T-helper 17 cell (primary cell): ENCODE results near the gene PIK3R5. TPM values are rescaled to one million over a fixed set of nuclear protein-coding genes. Genes with fewer than 3 reads are reported as not detected.

Experiments
- ATAC-seq: fragments of 150-1000 bp; cut with Tn5 transposase; 2 replicates; pipeline ENCODE4 v1.10.0; 2021; ENCODE audit warnings: mild to moderate bottlenecking, moderate library complexity
- DNase-seq, 3 donors: peaks; one replicate each; pipeline versions ENCODE4 v3.0.0 to v3.0.0-alpha.2; 2020 to 2021
- H3K9me3 ChIP-seq: one replicate; pipeline ENCODE4 v1.7.0; 2013; ENCODE audit warnings: low read length, mild to moderate bottlenecking; ENCODE audit not compliant: control insufficient read depth, poor library complexity, severe bottlenecking
- H3K27ac Mint-ChIP-seq: one replicate; pipeline ENCODE4 v1.8.0; 2022; ENCODE audit warnings: mild to moderate bottlenecking, moderate library complexity, mixed read lengths
- H3K27me3 Mint-ChIP-seq: one replicate; pipeline ENCODE4 v1.8.0; 2022; ENCODE audit warnings: mixed read lengths
- H3K36me3 Mint-ChIP-seq: one replicate; pipeline ENCODE4 v1.8.0; 2022; ENCODE audit warnings: low read depth, mixed read lengths
- H3K4me1 Mint-ChIP-seq: one replicate; pipeline ENCODE4 v1.8.0; 2022; ENCODE audit warnings: mild to moderate bottlenecking, mixed read lengths
- H3K4me3 Mint-ChIP-seq: one replicate; pipeline ENCODE4 v1.8.0; 2022; ENCODE audit warnings: mild to moderate bottlenecking, moderate library complexity, mixed read lengths
- total RNA-seq, 4 donors: library from RNA in 2 of 4; stranded (reverse) in 2 of 4; gene quantifications; one replicate each; pipeline ENCODE4 v1.2.3 and lab custom pipeline; 2022 to 2026

The PIK3R5 gene
- total RNA-seq, 2 donors from 2014 or later = 164 to 177 TPM

DNA sequence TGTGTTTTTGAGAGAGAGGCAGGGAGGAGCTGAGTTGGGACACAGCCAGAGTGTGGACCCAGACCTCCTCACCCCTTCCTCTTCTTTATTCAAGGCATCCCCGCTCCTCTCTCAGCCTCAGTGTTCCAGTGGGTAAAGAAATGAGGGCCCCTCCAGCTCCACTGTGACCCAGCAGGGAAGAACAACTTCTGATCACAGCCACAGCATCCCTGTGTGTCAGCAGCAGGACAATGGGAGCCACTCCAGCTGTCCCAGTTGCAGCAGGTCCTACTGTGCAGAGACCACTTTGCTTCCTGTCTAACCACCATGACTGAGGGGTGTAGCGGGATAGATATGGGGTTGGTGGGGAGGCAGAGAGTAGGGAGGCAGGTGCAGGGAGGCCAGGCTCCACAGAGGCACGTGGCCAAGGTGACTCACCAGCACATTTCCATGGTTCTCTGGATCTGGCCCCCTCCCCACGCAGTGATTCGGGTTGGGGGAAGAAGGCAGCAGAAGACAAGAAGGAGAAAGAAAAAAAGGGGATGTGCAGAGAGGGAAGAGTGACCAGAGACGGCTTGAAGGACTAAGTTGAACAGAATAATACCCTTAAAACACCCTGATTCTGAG is 24.5 kb downstream of the PIK3R5 start:
- no peaks in the 10 kb centered on the region for H3K27me3 Mint-ChIP-seq
- peak overlapping the region; percentile 92 for H3K4me3 Mint-ChIP-seq
- H3K9me3 ChIP-seq = no peaks in the 10 kb centered on the region
- ATAC-seq = peak; percentile 46
- peaks cover 65% of the 10 kb centered on the region for H3K4me1 Mint-ChIP-seq
- DNase-seq = no peak
- peak overlapping the region; percentile 91 for H3K27ac Mint-ChIP-seq
- H3K36me3 Mint-ChIP-seq = peaks cover 3% of the 10 kb centered on the region

DNA sequence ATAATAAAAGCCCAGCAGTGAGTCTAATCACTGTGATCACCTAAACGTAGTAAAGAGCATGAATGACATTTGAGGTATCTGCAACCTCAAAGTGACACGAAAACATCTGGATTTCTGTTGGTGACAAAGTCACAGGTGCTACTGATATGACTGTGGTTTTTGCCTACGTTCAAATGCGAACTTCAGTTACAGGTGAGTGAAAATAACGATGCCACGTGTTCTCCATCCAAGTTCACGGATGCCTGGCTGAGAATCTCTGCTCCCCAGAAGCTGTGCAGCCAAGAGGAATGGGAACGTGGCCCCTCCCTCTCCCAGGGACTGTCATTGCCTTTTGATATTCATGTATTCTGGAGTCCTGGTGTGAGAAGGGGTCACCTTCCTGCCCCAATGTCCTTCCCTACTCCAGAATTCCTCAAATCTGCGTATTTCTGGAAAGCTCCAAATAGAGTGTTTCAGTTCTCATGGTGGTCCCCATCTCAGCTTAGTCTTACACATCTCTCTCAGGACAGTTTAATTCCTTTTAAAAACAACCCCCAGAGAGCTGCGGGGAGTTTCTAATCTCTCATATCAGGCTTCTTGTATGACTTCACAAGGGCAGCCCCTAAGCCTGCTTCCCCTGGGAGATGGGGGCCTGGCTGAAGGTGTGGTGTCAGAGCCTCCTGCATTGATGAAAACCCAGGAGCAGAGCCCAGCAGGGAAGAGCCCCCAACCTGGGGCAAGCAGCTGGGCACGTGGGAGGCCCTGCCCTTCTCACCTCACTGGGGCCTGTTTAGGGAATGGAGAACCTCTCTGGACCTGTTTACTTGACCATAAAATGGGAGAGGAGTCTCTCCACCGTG is 25.8 kb downstream of the PIK3R5 start:
- ATAC-seq (peak; percentile 62), DNase-seq (no peak)
- no peaks in the 10 kb centered on the region for H3K27me3 Mint-ChIP-seq
- peaks cover 65% of the 10 kb centered on the region for H3K4me1 Mint-ChIP-seq
- H3K4me3 Mint-ChIP-seq = peak overlapping the region; percentile 82
- peak overlapping the region; percentile 91 for H3K27ac Mint-ChIP-seq
- H3K36me3 Mint-ChIP-seq = peaks cover 3% of the 10 kb centered on the region
- no peaks in the 10 kb centered on the region for H3K9me3 ChIP-seq

DNA sequence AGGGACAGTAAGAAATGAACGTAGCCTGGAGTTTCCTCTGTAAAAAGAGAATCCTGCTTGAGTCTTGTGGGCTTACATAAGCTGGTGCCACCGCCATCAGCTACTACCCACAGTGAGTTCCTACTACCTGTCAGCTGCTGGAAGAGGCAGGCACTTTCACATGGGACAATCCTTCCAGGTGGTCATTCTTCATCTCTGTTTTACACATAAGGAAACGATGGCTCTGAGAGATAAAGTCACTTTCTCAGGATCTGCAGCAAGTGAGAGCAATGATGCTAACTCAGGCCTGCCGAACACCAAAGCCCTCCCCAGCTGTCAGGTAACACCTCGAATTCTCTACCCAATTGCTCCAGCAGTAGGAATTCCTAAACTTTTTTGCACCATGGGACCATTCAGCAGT is 26.6 kb downstream of the PIK3R5 start:
- DNase-seq = no peak
- H3K27me3 Mint-ChIP-seq = no peaks in the 10 kb centered on the region

DNA sequence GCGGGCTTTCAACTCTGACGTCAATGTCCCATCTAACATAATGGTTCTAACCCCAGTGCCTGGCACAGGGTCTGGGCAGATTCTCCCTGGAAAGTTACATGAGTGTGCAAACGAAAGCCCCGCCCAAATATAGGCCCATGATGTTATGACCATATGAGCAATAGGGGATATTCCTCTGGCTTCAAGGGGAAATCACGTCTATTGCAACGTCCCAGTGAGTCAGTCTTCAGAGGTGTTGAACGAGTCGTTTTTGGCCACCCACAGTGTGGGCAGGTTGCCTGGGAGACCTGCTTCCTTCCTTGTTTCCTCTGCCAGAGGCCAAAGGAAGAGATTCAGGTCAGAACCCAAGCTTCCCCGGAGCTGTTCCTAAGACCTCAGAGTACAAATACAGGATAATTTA is 30.3 kb downstream of the PIK3R5 start:
- peak in 1 of 3 donors; percentile 42 for DNase-seq
- Mint-ChIP-seq H3K27ac (peak overlapping the region; percentile 91), H3K27me3 (no peaks in the 10 kb centered on the region), H3K36me3 (peaks cover 8% of the 10 kb centered on the region), H3K4me1 (peaks cover 52% of the 10 kb centered on the region), H3K4me3 (peak overlapping the region; percentile 2)
- ATAC-seq = peak; percentile 77
- no peaks in the 10 kb centered on the region for H3K9me3 ChIP-seq

More for the DNA sequence above, 26.6 kb downstream of the PIK3R5 start:
- Mint-ChIP-seq H3K27ac (peak overlapping the region; percentile 91), H3K36me3 (peaks cover 3% of the 10 kb centered on the region), H3K4me1 (peaks cover 68% of the 10 kb centered on the region), H3K4me3 (peak overlapping the region; percentile 82)
- no peak for ATAC-seq
- H3K9me3 ChIP-seq = no peaks in the 10 kb centered on the region

DNA sequence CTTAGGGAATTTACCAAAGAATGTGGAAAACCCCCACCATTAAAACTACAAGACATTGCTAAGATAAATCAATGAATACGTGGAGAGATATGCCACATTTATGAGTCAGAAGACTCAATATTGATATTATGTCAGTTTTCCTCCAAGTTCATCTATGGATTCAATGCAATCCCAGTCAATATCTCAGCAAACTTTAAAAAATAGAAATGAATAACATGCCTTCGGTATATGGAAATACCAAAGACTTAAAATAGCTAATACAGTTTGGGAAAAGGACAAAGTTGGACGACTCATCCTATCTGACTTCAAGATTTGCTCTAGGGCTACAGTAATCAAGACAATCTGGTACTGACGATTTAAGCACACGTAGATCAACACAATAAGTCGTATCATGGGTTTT is 31.2 kb downstream of the PIK3R5 start:
- Mint-ChIP-seq H3K36me3 (peaks cover 8% of the 10 kb centered on the region), H3K27me3 (no peaks in the 10 kb centered on the region), H3K4me3 (no peak overlapping the region), H3K27ac (peak overlapping the region; percentile 91), H3K4me1 (peaks cover 49% of the 10 kb centered on the region)
- DNase-seq (no peak), ATAC-seq (no peak)
- peaks cover 5% of the 10 kb centered on the region for H3K9me3 ChIP-seq

DNA sequence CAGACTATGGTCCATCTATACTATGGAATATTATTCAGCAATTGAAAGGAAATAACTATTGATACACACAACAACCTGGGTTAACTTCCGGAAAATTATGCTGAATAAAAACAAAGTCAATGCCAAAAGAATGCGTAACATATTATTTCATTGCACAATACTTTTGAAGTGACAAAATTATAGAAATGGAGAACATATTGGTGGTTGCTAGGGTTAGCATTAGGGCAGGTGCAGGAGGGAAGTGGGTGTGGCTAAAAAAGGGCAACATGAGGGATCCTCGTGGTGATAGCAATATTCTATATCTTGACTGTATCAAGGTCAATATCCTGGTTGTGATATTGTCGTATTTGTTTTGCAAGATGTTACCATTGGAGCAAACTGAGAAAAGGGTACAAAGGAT is 34.9 kb downstream of the PIK3R5 start:
- peaks cover 7% of the 10 kb centered on the region for H3K36me3 Mint-ChIP-seq
- peak overlapping the region; percentile 1 for H3K4me3 Mint-ChIP-seq
- H3K27ac Mint-ChIP-seq = no peak overlapping the region
- ATAC-seq (no peak), DNase-seq (no peak)
- peaks cover 18% of the 10 kb centered on the region for H3K9me3 ChIP-seq
- H3K4me1 Mint-ChIP-seq = peaks cover 26% of the 10 kb centered on the region
- no peaks in the 10 kb centered on the region for H3K27me3 Mint-ChIP-seq

DNA sequence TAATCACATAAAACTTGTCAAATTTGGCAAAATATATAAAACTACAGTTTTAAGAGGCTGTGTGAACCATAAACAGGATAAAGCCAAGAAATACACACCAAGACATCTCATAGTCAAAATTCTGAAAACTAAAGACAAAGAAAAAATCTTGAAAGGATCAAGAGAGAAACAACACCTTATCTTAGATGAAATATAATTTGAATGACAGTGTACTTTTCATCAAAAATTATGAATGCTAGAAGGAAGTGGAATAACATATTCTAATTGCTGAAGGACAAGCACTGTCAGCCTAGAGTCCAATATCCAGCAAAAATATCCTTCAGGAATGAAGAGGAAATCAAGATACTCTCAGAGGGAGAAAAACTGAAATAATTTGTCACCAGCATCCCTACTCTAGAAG is 37.2 kb downstream of the PIK3R5 start:
- Mint-ChIP-seq H3K4me3 (no peak overlapping the region), H3K36me3 (peaks cover 7% of the 10 kb centered on the region), H3K4me1 (peaks cover 14% of the 10 kb centered on the region), H3K27me3 (no peaks in the 10 kb centered on the region), H3K27ac (no peak overlapping the region)
- DNase-seq = no peak
- H3K9me3 ChIP-seq = peaks cover 18% of the 10 kb centered on the region
- ATAC-seq = no peak

DNA sequence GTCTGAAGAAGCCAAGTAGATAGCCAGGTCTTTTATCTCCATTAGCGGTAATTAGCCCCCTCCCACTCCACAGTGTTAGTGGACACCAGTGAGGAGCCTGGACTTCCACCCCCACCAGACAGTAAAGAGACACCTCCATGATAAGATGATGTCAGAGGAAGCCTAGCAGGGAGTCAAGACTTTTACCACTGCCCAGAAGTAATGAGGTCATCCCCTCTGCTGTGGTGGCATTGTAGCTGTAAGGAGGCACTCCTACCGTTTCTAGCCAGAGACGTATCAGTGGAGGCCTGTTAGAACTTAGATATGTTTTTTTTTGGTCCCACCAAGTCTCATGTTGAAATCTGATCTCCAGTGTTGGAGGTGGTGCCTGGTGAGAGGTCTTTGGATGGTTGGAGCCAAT is 38.1 kb downstream of the PIK3R5 start:
- H3K9me3 ChIP-seq = peaks cover 18% of the 10 kb centered on the region
- Mint-ChIP-seq H3K4me3 (no peak overlapping the region), H3K36me3 (peaks cover 9% of the 10 kb centered on the region), H3K4me1 (peaks cover 17% of the 10 kb centered on the region), H3K27ac (no peak overlapping the region), H3K27me3 (no peaks in the 10 kb centered on the region)
- no peak for DNase-seq
- no peak for ATAC-seq

DNA sequence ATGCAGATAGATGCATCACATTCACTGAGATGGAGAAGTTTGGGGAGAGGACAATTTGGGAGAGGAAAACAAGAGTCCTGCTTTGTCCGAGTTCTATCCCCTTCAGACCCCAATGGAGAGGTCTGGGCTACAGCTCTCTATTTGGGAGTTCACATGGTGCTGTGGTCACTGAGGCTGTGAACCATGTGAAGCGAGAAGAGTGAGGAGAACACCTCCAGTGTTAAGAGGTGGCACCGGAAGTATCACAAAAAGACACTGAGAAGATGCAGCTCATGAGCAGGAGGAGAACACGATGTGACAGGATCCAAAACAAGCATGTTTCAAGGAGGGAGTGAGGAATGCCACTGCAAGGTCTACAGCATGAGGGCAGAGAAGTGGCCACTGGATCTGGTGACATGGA is 39.7 kb downstream of the PIK3R5 start:
- peaks cover 4% of the 10 kb centered on the region for H3K36me3 Mint-ChIP-seq
- H3K9me3 ChIP-seq = peaks cover 18% of the 10 kb centered on the region
- no peaks in the 10 kb centered on the region for H3K27me3 Mint-ChIP-seq
- H3K4me1 Mint-ChIP-seq = peaks cover 13% of the 10 kb centered on the region
- no peak overlapping the region for H3K4me3 Mint-ChIP-seq
- H3K27ac Mint-ChIP-seq = no peak overlapping the region
- ATAC-seq (no peak), DNase-seq (no peak)

DNA sequence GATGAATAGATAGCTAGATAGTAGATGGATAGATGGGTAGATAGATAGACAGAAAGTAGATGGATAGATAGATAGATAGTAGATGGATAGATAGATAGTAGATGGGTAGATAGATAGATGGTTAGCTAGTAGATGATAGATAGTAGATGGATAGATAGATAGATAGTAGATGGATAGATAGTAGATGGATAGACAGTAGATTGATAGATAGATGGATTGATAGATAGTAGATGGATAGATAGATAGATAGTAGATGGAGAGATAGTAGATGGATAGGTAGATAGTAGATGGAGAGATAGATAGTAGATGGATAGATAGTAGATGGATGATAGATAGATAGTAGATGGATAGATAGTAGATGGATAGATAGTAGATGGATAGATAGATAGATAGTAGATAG is 40.4 kb downstream of the PIK3R5 start:
- no peak for ATAC-seq
- Mint-ChIP-seq H3K36me3 (peaks cover 4% of the 10 kb centered on the region), H3K4me1 (peaks cover 9% of the 10 kb centered on the region), H3K4me3 (no peak overlapping the region), H3K27ac (no peak overlapping the region), H3K27me3 (no peaks in the 10 kb centered on the region)
- H3K9me3 ChIP-seq = peaks cover 18% of the 10 kb centered on the region
- no peak for DNase-seq

DNA sequence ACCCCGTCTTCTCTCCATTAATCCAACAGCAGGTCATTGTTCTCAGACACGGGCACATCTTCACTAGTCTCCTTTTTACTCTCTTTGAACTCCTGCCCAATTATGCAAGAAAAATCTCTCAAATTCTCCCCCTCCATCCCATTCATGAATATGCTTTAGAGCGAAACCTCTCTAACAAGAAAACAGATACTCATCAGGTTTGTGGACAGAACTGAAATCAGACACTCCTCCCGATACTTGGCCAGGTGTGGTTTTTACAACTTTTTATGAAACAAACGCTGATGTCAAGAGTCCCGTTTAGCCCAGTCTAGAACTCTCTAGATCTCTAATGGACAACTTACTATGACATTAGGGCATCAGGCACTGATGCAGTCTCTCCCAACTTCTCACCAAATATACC is 40.9 kb downstream of the PIK3R5 start:
- DNase-seq (no peak), ATAC-seq (no peak)
- H3K9me3 ChIP-seq = peaks cover 13% of the 10 kb centered on the region
- Mint-ChIP-seq H3K36me3 (peaks cover 4% of the 10 kb centered on the region), H3K27ac (no peak overlapping the region), H3K4me1 (peaks cover 4% of the 10 kb centered on the region), H3K4me3 (no peak overlapping the region), H3K27me3 (no peaks in the 10 kb centered on the region)

DNA sequence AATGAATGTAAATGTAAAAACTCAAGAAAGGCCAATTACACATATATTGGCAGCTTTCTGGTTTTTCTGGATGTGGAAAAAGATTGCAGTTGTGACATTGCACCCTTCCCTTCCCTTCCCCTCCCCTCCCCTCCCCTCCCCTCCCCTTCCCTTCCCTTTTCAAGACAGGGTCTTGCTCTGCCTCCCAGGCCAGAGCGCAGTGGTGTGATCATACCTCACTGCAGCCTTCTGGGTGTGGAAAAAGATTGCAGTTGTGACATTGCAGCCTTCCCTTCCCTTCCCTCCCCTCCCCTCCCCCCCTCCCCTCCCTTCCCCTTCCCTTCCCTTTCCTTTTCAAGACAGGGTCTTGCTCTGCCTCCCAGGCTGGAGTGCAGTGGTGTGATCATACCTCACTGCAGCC is 41.7 kb downstream of the PIK3R5 start:
- ATAC-seq (no peak), DNase-seq (no peak)
- Mint-ChIP-seq H3K4me3 (no peak overlapping the region), H3K27ac (no peak overlapping the region), H3K27me3 (no peaks in the 10 kb centered on the region), H3K4me1 (peaks cover 4% of the 10 kb centered on the region), H3K36me3 (peaks cover 6% of the 10 kb centered on the region)
- H3K9me3 ChIP-seq = peaks cover 13% of the 10 kb centered on the region

DNA sequence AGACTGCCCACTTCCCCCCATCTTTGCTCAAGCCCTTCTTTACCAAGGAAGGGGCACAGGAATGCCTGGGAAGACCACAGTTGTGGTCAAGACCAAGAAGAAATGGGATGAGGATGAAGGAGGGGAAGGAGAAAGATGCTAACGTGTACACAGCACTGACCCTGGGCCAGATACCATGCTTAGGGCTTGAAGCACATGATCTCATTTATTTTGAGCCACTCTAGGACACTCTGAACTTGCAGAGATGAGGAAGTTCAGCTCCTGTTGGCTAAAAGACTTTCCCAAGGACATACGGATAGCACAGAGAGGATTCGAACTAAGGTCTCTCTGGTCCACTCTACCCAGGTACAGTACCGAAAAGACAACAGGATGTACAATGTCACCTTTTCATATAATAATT is 42.6 kb downstream of the PIK3R5 start:
- H3K36me3 Mint-ChIP-seq = peaks cover 4% of the 10 kb centered on the region
- peaks cover 4% of the 10 kb centered on the region for H3K4me1 Mint-ChIP-seq
- no peaks in the 10 kb centered on the region for H3K27me3 Mint-ChIP-seq
- H3K27ac Mint-ChIP-seq = peak overlapping the region; percentile 55
- no peak for ATAC-seq
- no peak for DNase-seq
- peaks cover 6% of the 10 kb centered on the region for H3K9me3 ChIP-seq
- no peak overlapping the region for H3K4me3 Mint-ChIP-seq

DNA sequence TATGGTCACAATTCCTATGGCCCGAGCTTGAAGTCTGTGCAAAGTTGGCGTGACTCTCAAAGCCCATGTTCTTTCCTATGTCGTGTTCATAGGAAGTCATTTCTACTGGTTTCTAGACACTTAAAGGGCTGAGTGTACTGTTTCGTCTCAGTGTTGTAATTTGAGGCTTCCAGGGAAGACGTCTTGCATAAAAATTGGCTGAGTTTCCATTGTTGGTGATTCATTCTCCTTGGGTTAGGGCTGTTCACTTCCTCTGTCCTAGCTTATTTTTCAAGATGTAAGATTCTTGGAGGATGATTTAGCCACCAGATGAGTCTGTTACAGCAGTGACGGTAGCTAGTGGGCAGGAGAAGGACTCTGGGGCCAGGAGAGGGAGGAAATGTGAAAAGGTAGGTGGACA is 43.1 kb downstream of the PIK3R5 start:
- peaks cover 4% of the 10 kb centered on the region for H3K4me1 Mint-ChIP-seq
- H3K27me3 Mint-ChIP-seq = no peaks in the 10 kb centered on the region
- H3K9me3 ChIP-seq = peaks cover 2% of the 10 kb centered on the region
- H3K36me3 Mint-ChIP-seq = peaks cover 4% of the 10 kb centered on the region
- DNase-seq (no peak), ATAC-seq (peak; percentile 28)
- H3K27ac Mint-ChIP-seq = peak overlapping the region; percentile 55
- H3K4me3 Mint-ChIP-seq = no peak overlapping the region
